ENCODE results near the gene OAS3. TPM values are rescaled to one million over a fixed set of nuclear protein-coding genes. Genes with fewer than 3 reads are reported as not detected.

OAS3 gene
- total RNA-seq, 2 donors from 2014 or later = 0.64 to 0.84 TPM

- no peak overlapping the region for H3K9ac ChIP-seq (ENCODE audit: extremely low read depth, low read length, poor library complexity, severe bottlenecking)
- H3K4me3 ChIP-seq (ENCODE audit: low read length) = no peak overlapping the region
- Mint-ChIP-seq H3K27me3 (ENCODE audit: insufficient read depth) (peaks cover 9% of the 10 kb centered on the region), H3K27ac (no peak overlapping the region), H3K4me1 (no peaks in the 10 kb centered on the region), H3K36me3 (ENCODE audit: low read depth) (no peaks in the 10 kb centered on the region), H3K4me3 (no peak overlapping the region), H3K9me3 (peaks cover 4% of the 10 kb centered on the region)
- no peak for TF ChIP-seq CTCF (conservative IDR thresholded peaks at IDR 0.05)
- no peaks in the 10 kb centered on the region for H3K27me3 ChIP-seq (ENCODE audit: control insufficient read depth, insufficient read depth, low read length, poor library complexity, severe bottlenecking)
- no peaks in the 10 kb centered on the region for H3K36me3 ChIP-seq (ENCODE audit: control insufficient read depth, insufficient read depth, low read length)
- no peaks in the 10 kb centered on the region for H3K4me1 ChIP-seq (ENCODE audit: control insufficient read depth, insufficient read depth, low read length)
- DNase-seq = no peak
- H3K9me3 ChIP-seq (ENCODE audit: control insufficient read depth, low read length) = no peaks in the 10 kb centered on the region
- WGBS, 2 experiments (ENCODE audit: insufficient coverage in 1 of 2, insufficient read length in 1 of 2) = 88 to 93% methylated on average over 6 to 8 of the region's 8 CpGs
- H3K27ac ChIP-seq (ENCODE audit: low read depth, low read length) = no peak overlapping the region
Measured at GRCh38 chr12:112977641-112978040, 39.4 kb downstream of the OAS3 start.

GRCh38 chr12:112978163-112979040 lies 40.1 kb downstream of the OAS3 start, which contains the start of gene OAS2:
OAS2 (plus strand) TSS chr12:112978519; CDS start chr12:112978609, 90 bp downstream.
- Histone ChIP-seq H3K4me1 (ENCODE audit: control insufficient read depth, insufficient read depth, low read length) (no peaks in the 10 kb centered on the region), H3K4me3 (ENCODE audit: low read length) (no peak within 1 kb of the TSS), H3K36me3 (ENCODE audit: control insufficient read depth, insufficient read depth, low read length) (no peaks in the 10 kb centered on the region), H3K27me3 (ENCODE audit: control insufficient read depth, insufficient read depth, low read length, poor library complexity, severe bottlenecking) (no peaks in the 10 kb centered on the region), H3K9ac (ENCODE audit: extremely low read depth, low read length, poor library complexity, severe bottlenecking) (no peak within 1 kb of the TSS), H3K9me3 (ENCODE audit: control insufficient read depth, low read length) (no peaks in the 10 kb centered on the region), H3K27ac (ENCODE audit: low read depth, low read length) (no peak within 1 kb of the TSS)
- Mint-ChIP-seq H3K36me3 (ENCODE audit: low read depth) (no peaks in the 10 kb centered on the region), H3K27me3 (ENCODE audit: insufficient read depth) (peaks cover 9% of the 10 kb centered on the region), H3K9me3 (peaks cover 4% of the 10 kb centered on the region), H3K4me3 (no peak within 1 kb of the TSS), H3K4me1 (no peaks in the 10 kb centered on the region), H3K27ac (no peak within 1 kb of the TSS)
- TF ChIP-seq CTCF (conservative IDR thresholded peaks at IDR 0.05) = no peak
- 86 to 87% methylated on average over 5 to 19 of the region's 19 CpGs for WGBS, 2 experiments (ENCODE audit: insufficient coverage in 1 of 2, insufficient read length in 1 of 2)
- peak; percentile 66 for DNase-seq

GRCh38 chr12:112979041-112979680 lies 40.9 kb downstream of the OAS3 start:
- H3K4me1 ChIP-seq (ENCODE audit: control insufficient read depth, insufficient read depth, low read length) = no peaks in the 10 kb centered on the region
- Mint-ChIP-seq H3K4me3 (no peak overlapping the region), H3K27ac (no peak overlapping the region), H3K4me1 (no peaks in the 10 kb centered on the region), H3K36me3 (ENCODE audit: low read depth) (no peaks in the 10 kb centered on the region), H3K9me3 (peaks cover 6% of the 10 kb centered on the region), H3K27me3 (ENCODE audit: insufficient read depth) (peaks cover 9% of the 10 kb centered on the region)
- TF ChIP-seq CTCF (conservative IDR thresholded peaks at IDR 0.05) = no peak
- no peak overlapping the region for H3K27ac ChIP-seq (ENCODE audit: low read depth, low read length)
- WGBS, 2 experiments (ENCODE audit: insufficient coverage in 1 of 2, insufficient read length in 1 of 2) = 88 to 89% methylated on average over 4 to 6 of the region's 6 CpGs
- no peaks in the 10 kb centered on the region for H3K27me3 ChIP-seq (ENCODE audit: control insufficient read depth, insufficient read depth, low read length, poor library complexity, severe bottlenecking)
- no peak overlapping the region for H3K4me3 ChIP-seq (ENCODE audit: low read length)
- H3K9me3 ChIP-seq (ENCODE audit: control insufficient read depth, low read length) = peaks cover under 1% of the 10 kb centered on the region
- H3K36me3 ChIP-seq (ENCODE audit: control insufficient read depth, insufficient read depth, low read length) = no peaks in the 10 kb centered on the region
- no peak overlapping the region for H3K9ac ChIP-seq (ENCODE audit: extremely low read depth, low read length, poor library complexity, severe bottlenecking)
- DNase-seq = no peak

All from endodermal cell (in vitro differentiated cells).